ENCODE measurements around the gene BMP7.

DNA sequence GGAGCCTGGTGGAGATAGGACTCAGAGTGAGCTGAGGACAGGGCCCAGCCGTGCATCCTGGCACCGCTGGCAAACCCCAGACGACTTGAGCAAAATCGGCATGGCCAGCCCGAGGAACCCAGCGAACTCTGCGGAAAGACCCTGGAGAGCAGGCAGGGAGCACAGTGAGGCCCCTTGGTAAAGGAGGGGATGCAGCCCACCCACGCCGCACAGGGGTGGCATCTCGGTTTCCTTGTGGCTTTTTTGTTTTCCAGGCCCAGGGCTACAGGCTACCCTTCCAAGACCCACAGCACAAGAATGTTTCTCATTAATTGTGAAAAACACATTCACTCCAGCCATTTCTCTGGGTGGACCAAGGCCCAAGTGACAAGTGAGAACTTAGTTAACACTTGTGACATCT lies 71.4 kb downstream of the BMP7 start:
- TF ChIP-seq BCL11A (tag by site-specific recombination; IDR thresholded peaks at IDR 0.05; ENCODE audit: low read depth) (no peak), ZNF501 (tag by site-specific recombination; IDR thresholded peaks at IDR 0.05) (no peak), SALL2 (tag by site-specific recombination; IDR thresholded peaks at IDR 0.05; ENCODE audit: borderline replicate concordance) (no peak), ZNF223 (tag by site-specific recombination; IDR thresholded peaks at IDR 0.05) (no peak), ZNF133 (tag by site-specific recombination; IDR thresholded peaks at IDR 0.05) (no peak), IKZF3 (tag by site-specific recombination; IDR thresholded peaks at IDR 0.05) (no peak), ZNF768 (tag by site-specific recombination; IDR thresholded peaks at IDR 0.05) (no peak)
- TF ChIP-seq, protein P1, sequence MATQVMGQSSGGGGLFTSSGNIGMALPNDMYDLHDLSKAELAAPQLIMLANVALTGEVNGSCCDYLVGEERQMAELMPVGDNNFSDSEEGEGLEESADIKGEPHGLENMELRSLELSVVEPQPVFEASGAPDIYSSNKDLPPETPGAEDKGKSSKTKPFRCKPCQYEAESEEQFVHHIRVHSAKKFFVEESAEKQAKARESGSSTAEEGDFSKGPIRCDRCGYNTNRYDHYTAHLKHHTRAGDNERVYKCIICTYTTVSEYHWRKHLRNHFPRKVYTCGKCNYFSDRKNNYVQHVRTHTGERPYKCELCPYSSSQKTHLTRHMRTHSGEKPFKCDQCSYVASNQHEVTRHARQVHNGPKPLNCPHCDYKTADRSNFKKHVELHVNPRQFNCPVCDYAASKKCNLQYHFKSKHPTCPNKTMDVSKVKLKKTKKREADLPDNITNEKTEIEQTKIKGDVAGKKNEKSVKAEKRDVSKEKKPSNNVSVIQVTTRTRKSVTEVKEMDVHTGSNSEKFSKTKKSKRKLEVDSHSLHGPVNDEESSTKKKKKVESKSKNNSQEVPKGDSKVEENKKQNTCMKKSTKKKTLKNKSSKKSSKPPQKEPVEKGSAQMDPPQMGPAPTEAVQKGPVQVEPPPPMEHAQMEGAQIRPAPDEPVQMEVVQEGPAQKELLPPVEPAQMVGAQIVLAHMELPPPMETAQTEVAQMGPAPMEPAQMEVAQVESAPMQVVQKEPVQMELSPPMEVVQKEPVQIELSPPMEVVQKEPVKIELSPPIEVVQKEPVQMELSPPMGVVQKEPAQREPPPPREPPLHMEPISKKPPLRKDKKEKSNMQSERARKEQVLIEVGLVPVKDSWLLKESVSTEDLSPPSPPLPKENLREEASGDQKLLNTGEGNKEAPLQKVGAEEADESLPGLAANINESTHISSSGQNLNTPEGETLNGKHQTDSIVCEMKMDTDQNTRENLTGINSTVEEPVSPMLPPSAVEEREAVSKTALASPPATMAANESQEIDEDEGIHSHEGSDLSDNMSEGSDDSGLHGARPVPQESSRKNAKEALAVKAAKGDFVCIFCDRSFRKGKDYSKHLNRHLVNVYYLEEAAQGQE (tag by site-specific recombination; IDR thresholded peaks at IDR 0.05): no peak
- TF ChIP-seq, protein P2, sequence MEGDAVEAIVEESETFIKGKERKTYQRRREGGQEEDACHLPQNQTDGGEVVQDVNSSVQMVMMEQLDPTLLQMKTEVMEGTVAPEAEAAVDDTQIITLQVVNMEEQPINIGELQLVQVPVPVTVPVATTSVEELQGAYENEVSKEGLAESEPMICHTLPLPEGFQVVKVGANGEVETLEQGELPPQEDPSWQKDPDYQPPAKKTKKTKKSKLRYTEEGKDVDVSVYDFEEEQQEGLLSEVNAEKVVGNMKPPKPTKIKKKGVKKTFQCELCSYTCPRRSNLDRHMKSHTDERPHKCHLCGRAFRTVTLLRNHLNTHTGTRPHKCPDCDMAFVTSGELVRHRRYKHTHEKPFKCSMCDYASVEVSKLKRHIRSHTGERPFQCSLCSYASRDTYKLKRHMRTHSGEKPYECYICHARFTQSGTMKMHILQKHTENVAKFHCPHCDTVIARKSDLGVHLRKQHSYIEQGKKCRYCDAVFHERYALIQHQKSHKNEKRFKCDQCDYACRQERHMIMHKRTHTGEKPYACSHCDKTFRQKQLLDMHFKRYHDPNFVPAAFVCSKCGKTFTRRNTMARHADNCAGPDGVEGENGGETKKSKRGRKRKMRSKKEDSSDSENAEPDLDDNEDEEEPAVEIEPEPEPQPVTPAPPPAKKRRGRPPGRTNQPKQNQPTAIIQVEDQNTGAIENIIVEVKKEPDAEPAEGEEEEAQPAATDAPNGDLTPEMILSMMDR (tag by site-specific recombination; IDR thresholded peaks at IDR 0.05): no peak
- TF ChIP-seq, protein P3, sequence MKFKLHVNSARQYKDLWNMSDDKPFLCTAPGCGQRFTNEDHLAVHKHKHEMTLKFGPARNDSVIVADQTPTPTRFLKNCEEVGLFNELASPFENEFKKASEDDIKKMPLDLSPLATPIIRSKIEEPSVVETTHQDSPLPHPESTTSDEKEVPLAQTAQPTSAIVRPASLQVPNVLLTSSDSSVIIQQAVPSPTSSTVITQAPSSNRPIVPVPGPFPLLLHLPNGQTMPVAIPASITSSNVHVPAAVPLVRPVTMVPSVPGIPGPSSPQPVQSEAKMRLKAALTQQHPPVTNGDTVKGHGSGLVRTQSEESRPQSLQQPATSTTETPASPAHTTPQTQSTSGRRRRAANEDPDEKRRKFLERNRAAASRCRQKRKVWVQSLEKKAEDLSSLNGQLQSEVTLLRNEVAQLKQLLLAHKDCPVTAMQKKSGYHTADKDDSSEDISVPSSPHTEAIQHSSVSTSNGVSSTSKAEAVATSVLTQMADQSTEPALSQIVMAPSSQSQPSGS (tag by site-specific recombination; IDR thresholded peaks at IDR 0.05; ENCODE audit: low read depth): no peak
